Keratinocyte (primary cell): ENCODE results near the gene PIR. TPM values are rescaled to one million over a fixed set of nuclear protein-coding genes. Genes with fewer than 3 reads are reported as not detected.
A peak's percentile ranks its signal among the peaks of the same experiment; 100 is the strongest.

ENCODE experiments used
- DNase-seq: peaks from one replicate; pipeline ENCODE4 v3.0.0-alpha.2; 2011; ENCODE audit warnings: low read depth, missing footprints, low spot score
- FAIRE-seq: peaks from 2 replicates; lab custom pipeline; 2011; peaks lifted over from hg19 to GRCh38; lab: Jason Lieb, UNC
- H2AFZ ChIP-seq: 2 replicates; pipeline ENCODE4 v1.6.0; 2012; ENCODE audit warnings: low read length, control low read depth, inconsistent platforms; ENCODE audit not compliant: control insufficient read depth
- H3K27ac ChIP-seq: 2 replicates; pipeline ENCODE4 v1.5.1; 2011; ENCODE audit warnings: low read length; ENCODE audit not compliant: control insufficient read depth, insufficient read depth
- H3K27me3 ChIP-seq: 3 replicates; pipeline ENCODE4 v1.6.0; 2011; ENCODE audit warnings: low read length; ENCODE audit not compliant: control insufficient read depth, insufficient read depth; ENCODE audit errors: extremely low read depth
- H3K36me3 ChIP-seq, 2 experiments: 2 replicates in 1 of 2; 3 replicates in 1 of 2; pipeline ENCODE4 v1.5.1; 2011; ENCODE audit warnings: low read length in 2 of 2, mild to moderate bottlenecking in 1 of 2; ENCODE audit not compliant: control insufficient read depth in 2 of 2, insufficient read depth in 2 of 2; ENCODE audit errors: extremely low read depth in 1 of 2
- H3K4me1 ChIP-seq: 3 replicates; pipeline ENCODE4 v1.5.1; 2011; ENCODE audit warnings: low read length; ENCODE audit not compliant: control insufficient read depth, insufficient read depth; ENCODE audit errors: extremely low read depth
- H3K4me2 ChIP-seq: 3 replicates; pipeline ENCODE4 v1.6.0; 2011; ENCODE audit warnings: low read depth, low read length; ENCODE audit not compliant: control insufficient read depth, insufficient read depth; ENCODE audit errors: extremely low read depth
- H3K4me3 ChIP-seq, 3 experiments: fragments of 200-600 bp in 1 of 3; sonication (generic) in 1 of 3; 2 replicates in 2 of 3; 3 replicates in 1 of 3; pipeline ENCODE4 v1.5.1; 2011 to 2016; ENCODE audit warnings: low read length in 3 of 3, mild to moderate bottlenecking in 3 of 3, control low read depth in 2 of 3, inconsistent platforms in 1 of 3, low read depth in 1 of 3, mixed read lengths in 1 of 3, mixed run types in 1 of 3, moderate library complexity in 1 of 3; ENCODE audit not compliant: control insufficient read depth in 2 of 3, insufficient read depth in 2 of 3; ENCODE audit errors: extremely low read depth in 1 of 3
- H3K79me2 ChIP-seq: 2 replicates; pipeline ENCODE4 v1.6.0; 2012; ENCODE audit warnings: low read length; ENCODE audit not compliant: control insufficient read depth, insufficient read depth
- H3K9ac ChIP-seq: 3 replicates; pipeline ENCODE4 v1.6.0; 2011; ENCODE audit warnings: low read length; ENCODE audit not compliant: control insufficient read depth, insufficient read depth; ENCODE audit errors: extremely low read depth
- H3K9me1 ChIP-seq: 3 replicates; pipeline ENCODE4 v1.6.0; 2011; ENCODE audit warnings: low read length; ENCODE audit not compliant: control insufficient read depth, insufficient read depth; ENCODE audit errors: extremely low read depth
- H3K9me3 ChIP-seq: 2 replicates; pipeline ENCODE4 v1.5.1; 2012; ENCODE audit warnings: low read depth, low read length; ENCODE audit not compliant: control insufficient read depth
- H4K20me1 ChIP-seq: 3 replicates; pipeline ENCODE4 v1.6.0; 2011; ENCODE audit warnings: low read length; ENCODE audit not compliant: control insufficient read depth, insufficient read depth; ENCODE audit errors: extremely low read depth
- CTCF ChIP-seq, 3 experiments: IDR thresholded peaks in 1 of 3; conservative IDR thresholded peaks in 1 of 3; optimal IDR thresholded peaks in 1 of 3; 2 replicates in 2 of 3; 3 replicates in 1 of 3; pipeline versions ENCODE3 to v1.5.1; 2011; ENCODE audit warnings: low read length in 3 of 3, mild to moderate bottlenecking in 3 of 3, moderate library complexity in 2 of 3, control low read depth in 1 of 3, inconsistent platforms in 1 of 3; ENCODE audit not compliant: insufficient read depth in 2 of 3; ENCODE audit errors: extremely low read depth in 1 of 3
- EZH2 ChIP-seq: IDR thresholded peaks from one replicate; pipeline ENCODE4 v1.6.1; 2012; ENCODE audit warnings: inconsistent platforms, mild to moderate bottlenecking, low read length, moderate library complexity
- dilution Hi-C: fragments of 300-500 bp; cut with MboI; formaldehyde crosslinking; loops from one replicate; pipeline ENCODE4 v1.7.0; 2020; ENCODE audit warnings: low sequenced_read_pairs; ENCODE audit not compliant: extremely low pct_ligation_motif_present
- polyA plus RNA-seq, 5 experiments: library from polyadenylated mRNA; depleted of rRNA in 3 of 5; stranded (reverse) in 3 of 5; stranded (forward) in 1 of 5; unstranded in 1 of 5; fragments of >200 nt; gene quantifications; 1 replicate in 1 of 5; 2 replicates in 3 of 5; 3 replicates in 1 of 5; pipeline versions ENCODE4 v1.2.1 to v1.2.3, GENCODE V29; 2011 to 2012; ENCODE audit warnings: missing spikeins in 2 of 5, low read depth in 1 of 5, low replicate concordance in 1 of 5

Gene PIR
- polyA plus RNA-seq, 1 donor (not counting 4 experiments of a cell fraction or from before 2014, with no cell fraction given), result 23.2 TPM

GRCh38 chrX:15474028-15474427 lies 19.1 kb downstream of the PIR start:
- peak overlapping the region; percentile 22 for H3K9ac ChIP-seq
- H3K4me2 ChIP-seq, result no peak overlapping the region
- H3K9me1 ChIP-seq, result no peaks in the 10 kb centered on the region
- peak overlapping the region; percentile 99 for H3K27ac ChIP-seq
- no peak for TF ChIP-seq CTCF (optimal IDR thresholded peaks at IDR 0.05 in 1 of 3, IDR thresholded peaks at IDR 0.05 in 1 of 3, conservative IDR thresholded peaks at IDR 0.05 in 1 of 3; ENCODE audit: extremely low read depth in 1 of 3, insufficient read depth in 2 of 3, low read length in 3 of 3)
- no peak for TF ChIP-seq EZH2
- FAIRE-seq (peak; percentile 49), DNase-seq (no peak)
- no peaks in the 10 kb centered on the region for H3K79me2 ChIP-seq
- dilution Hi-C loops, result loop anchor here (25.0 kb wide), 2 partner anchors 112 to 188 kb away; partner anchors contain the start of gene CLTRN
- no peak overlapping the region for H3K4me3 ChIP-seq
- H3K27me3 ChIP-seq, result no peaks in the 10 kb centered on the region
- no peaks in the 10 kb centered on the region for H4K20me1 ChIP-seq
- H3K4me1 ChIP-seq, result peaks cover 26% of the 10 kb centered on the region
- no peaks in the 10 kb centered on the region for H3K36me3 ChIP-seq
- H3K9me3 ChIP-seq, result no peaks in the 10 kb centered on the region
- H2AFZ ChIP-seq, result peak overlapping the region; percentile 16

- FAIRE-seq, result no peak
Measured at GRCh38 chrX:15472531-15472930, 20.6 kb downstream of the PIR start.

More at GRCh38 chrX:15472531-15472930, 20.6 kb downstream of the PIR start:
- peaks cover 26% of the 10 kb centered on the region for H3K4me1 ChIP-seq
- H3K4me3 ChIP-seq, result no peak overlapping the region
- dilution Hi-C loops, result loop anchor here (25.0 kb wide), 2 partner anchors 110 to 190 kb away; partner anchors contain the start of gene CLTRN
- no peaks in the 10 kb centered on the region for H3K27me3 ChIP-seq
- no peaks in the 10 kb centered on the region for H3K9me1 ChIP-seq
- no peaks in the 10 kb centered on the region for H3K9me3 ChIP-seq
- H2AFZ ChIP-seq, result no peak overlapping the region
- H3K79me2 ChIP-seq, result no peaks in the 10 kb centered on the region
- no peak for DNase-seq
- no peak overlapping the region for H3K9ac ChIP-seq
- H3K27ac ChIP-seq, result no peak overlapping the region
- H3K36me3 ChIP-seq, result no peaks in the 10 kb centered on the region
- no peak overlapping the region for H3K4me2 ChIP-seq
- no peaks in the 10 kb centered on the region for H4K20me1 ChIP-seq
- no peak for TF ChIP-seq EZH2
- no peak for TF ChIP-seq CTCF (optimal IDR thresholded peaks at IDR 0.05 in 1 of 3, IDR thresholded peaks at IDR 0.05 in 1 of 3, conservative IDR thresholded peaks at IDR 0.05 in 1 of 3; ENCODE audit: extremely low read depth in 1 of 3, insufficient read depth in 2 of 3, low read length in 3 of 3)
